HG02970 (cell line): ENCODE data around the gene CLDN4.
"Not testable (repeated sequence)": the region's sequence is repeated elsewhere in the genome, so short reads cannot be mapped to it uniquely, and the experiment has no call there.

Experiments used
- ATAC-seq: cut with Tn5 transposase; IDR thresholded peaks from one replicate; pipeline ENCODE4 v1.9.1; 2021; ENCODE audit warnings: mild to moderate bottlenecking, moderate library complexity, moderate number of reproducible peaks; ENCODE audit not compliant: unreplicated experiment, low FRiP score

CLDN4 gene

DNA sequence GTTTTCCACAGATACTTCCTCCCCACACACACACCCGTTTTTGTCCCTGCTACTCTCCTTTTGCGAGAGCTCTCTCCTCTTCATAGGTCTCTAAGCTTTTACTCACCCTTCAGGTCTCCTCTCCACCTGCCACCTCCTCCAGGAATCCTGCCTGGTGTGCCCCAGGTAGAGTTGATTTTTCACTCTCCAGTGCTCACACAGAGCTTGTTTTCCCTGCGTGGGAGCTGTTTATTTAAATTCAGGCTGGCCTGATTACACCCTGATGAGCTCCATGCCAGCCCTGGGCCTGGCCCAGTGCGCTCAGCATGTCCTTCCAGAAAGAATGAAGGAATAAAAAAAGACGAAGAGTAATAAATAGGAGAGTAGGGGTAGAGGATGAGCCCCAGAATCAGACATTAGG lies 7.5 kb upstream of the CLDN4 start:
- no peak for ATAC-seq

DNA sequence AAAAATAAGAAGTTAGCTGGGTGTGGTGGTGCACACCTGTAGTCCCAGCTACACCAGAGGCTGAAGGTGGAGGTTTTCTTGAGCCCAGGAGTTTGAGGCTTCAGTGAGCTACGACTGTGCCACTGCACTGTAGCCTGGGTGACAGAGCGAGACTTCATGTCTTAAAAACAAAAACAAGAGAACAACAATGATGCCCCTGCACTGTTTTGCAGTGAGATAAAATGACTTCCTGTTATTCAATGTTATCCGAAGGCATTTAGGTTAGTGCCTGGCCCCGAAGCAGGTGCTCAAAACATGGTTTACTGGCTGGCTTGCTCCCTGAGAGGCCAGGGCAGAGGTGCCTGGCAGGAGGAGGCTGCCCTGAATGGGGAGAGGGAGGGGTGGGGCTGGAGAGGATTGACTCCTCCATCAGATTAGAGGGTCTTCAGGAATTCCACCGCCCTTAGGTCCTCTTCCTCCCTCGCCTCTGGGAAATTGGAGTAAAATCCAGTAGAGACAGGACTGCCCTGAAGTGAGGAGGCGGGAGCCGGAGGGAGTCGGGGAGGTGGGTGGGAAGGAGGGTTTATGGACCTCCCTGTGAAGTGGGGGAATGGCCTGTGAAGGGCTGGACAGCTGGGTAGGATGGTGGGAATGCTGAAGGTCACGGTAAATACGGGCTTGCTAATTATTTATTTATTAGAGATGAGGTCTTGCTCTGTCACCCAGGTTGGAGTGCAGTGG lies 6.8 kb upstream of the CLDN4 start:
- no peak for ATAC-seq

- ATAC-seq = no peak
These were observed 5.8 kb upstream of the CLDN4 start for GRCh38 chr7:73824986-73825385.

DNA sequence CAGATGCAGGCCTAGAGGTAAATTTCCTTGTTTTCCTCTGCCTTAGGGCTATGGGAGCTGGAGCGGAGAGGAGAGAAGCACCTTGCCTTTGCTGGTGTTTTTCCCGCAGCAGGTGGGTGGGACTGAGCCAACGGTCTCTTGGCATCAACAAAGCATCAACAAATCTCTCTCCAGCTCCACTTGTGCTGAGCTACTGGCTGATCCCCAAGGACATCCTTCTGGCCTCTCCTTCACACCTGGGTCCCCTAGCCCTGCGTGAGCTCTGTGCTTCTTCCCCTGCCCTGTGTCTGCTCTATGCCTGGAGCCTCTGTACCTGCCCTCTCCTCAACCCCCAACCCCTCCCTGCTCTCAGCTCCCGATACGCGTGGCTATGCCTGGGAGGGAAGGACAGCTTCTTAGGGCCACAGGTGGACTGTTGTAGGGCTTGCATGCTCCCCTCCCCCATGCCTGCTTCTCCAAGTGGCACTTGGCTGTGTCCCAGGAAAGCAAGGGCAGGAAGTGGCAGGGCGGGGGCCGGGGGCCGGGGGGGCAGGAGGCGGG lies 3.2 kb upstream of the CLDN4 start:
- ATAC-seq = no peak

DNA sequence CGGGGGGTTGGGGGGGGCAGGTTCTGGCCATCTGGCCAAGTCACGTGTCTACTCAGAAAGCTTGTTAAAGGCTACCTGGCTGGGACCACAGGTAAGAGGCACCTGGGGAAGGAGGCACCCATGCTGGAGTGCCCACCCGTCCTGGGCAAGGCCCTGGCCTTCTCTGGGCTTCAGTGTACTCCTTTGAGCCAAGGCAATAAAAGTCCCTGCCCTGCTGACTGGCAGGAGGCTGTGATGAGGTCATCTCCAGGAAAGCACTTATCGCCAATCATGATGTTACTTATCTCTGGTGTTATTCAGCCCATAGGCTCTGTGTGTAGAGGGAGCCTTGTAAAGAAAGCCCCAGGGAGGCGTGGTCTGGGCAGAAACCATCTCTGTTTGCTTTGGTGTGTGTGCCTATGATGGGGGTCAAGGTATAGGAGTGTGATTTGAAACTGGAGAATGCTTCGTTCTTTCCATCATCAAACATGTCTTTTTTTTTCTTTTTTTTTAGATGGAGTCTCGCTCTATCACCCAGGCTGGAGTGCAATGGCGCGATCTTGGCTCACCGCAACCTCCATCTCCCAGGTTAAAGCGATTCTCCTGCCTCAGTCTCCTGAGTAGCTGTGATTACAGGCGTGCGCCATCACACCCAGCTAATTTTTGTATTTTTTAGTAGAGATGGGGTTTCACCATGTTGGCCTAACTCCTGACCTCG lies 2.5 kb upstream of the CLDN4 start:
- no peak for ATAC-seq

DNA sequence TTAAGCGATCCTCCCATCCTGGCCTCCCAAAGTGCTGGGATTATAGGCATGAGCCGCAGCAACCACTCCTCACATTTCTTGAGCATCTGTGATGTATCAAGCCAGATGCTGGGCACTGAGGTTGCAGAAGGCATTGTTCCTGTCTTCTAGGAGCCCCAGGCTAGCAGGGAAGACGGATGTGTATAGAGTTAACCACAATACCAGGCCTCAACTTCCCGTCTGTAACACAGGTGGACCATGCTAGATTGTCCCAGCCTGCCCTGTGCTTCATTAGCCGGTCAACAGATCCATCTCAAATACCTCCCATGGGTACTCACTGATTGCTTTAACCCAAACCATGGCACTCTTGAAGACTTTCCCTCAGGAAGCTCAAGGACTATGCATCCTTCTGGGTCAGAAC lies 1.8 kb upstream of the CLDN4 start:
- ATAC-seq = no peak

DNA sequence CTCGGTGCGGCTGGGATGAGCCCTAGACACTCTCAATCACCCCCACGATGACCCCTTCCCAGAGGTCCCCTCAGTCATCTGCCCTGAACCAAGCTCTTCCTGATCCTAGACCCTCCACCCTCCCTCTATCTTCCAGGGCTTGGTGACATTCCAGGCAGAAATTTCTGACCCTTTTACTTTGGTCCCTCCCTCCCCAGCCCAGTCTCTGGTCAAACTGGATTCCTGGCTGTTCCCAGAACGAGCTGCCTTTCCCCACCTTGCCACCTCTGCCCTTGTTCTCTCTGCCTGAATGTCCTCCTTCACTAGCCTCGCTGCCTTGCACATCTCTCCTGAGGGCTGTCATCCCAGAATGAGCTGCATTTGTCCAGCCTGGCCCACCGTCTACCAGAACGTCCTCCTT lies 1.3 kb upstream of the CLDN4 start:
- ATAC-seq = no peak

DNA sequence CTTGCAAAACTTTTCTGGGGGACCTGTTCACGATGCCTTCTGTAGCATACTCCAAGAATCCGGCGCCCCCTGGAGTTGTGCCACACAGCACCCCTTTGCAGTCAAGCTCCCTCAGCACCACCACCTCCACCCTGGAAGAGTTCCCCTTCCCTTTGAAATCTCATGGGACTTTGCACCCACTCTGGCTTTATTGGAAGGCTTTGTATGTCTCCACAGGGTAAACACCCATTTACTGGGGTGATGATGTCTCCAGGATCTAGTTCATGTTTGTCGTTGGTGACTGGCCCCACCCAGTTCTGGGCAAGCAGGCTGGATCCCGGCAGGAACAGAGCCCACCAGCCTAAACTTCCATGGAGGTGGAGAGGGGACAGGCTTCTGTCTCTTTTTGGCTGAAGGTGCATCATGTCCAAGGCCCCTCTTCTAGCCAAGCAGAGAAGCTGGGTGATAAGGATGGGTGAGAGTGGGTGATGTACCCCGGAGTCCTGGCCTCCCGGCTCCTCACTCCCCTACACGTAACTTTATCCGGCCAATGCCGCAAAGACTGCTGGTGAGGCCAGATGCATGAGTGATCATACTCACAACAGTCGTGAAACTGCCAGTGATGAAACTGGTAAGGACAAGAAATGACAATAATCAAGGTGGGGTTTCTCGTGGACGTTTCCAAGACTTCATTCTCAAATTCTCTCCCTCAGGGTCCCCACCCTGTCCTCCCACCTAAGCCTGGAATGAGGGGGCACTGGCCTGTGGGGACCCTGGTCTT lies 695 bp upstream of the CLDN4 start:
- no peak for ATAC-seq

DNA sequence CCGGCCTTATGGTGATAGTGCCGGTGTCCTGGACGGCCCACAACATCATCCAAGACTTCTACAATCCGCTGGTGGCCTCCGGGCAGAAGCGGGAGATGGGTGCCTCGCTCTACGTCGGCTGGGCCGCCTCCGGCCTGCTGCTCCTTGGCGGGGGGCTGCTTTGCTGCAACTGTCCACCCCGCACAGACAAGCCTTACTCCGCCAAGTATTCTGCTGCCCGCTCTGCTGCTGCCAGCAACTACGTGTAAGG lies 713 bp downstream of the CLDN4 start:
- ATAC-seq = no peak

DNA sequence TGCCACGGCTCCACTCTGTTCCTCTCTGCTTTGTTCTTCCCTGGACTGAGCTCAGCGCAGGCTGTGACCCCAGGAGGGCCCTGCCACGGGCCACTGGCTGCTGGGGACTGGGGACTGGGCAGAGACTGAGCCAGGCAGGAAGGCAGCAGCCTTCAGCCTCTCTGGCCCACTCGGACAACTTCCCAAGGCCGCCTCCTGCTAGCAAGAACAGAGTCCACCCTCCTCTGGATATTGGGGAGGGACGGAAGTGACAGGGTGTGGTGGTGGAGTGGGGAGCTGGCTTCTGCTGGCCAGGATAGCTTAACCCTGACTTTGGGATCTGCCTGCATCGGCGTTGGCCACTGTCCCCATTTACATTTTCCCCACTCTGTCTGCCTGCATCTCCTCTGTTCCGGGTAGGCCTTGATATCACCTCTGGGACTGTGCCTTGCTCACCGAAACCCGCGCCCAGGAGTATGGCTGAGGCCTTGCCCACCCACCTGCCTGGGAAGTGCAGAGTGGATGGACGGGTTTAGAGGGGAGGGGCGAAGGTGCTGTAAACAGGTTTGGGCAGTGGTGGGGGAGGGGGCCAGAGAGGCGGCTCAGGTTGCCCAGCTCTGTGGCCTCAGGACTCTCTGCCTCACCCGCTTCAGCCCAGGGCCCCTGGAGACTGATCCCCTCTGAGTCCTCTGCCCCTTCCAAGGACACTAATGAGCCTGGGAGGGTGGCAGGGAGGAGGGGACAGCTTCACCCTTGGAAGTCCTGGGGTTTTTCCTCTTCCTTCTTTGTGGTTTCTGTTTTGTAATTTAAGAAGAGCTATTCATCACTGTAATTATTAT lies 1.2 kb downstream of the CLDN4 start:
- no peak for ATAC-seq

- no peak for ATAC-seq
These were observed 2.0 kb downstream of the CLDN4 start for GRCh38 chr7:73832806-73833205.

- no peak for ATAC-seq
These were observed 2.6 kb downstream of the CLDN4 start for GRCh38 chr7:73833251-73833919.

DNA sequence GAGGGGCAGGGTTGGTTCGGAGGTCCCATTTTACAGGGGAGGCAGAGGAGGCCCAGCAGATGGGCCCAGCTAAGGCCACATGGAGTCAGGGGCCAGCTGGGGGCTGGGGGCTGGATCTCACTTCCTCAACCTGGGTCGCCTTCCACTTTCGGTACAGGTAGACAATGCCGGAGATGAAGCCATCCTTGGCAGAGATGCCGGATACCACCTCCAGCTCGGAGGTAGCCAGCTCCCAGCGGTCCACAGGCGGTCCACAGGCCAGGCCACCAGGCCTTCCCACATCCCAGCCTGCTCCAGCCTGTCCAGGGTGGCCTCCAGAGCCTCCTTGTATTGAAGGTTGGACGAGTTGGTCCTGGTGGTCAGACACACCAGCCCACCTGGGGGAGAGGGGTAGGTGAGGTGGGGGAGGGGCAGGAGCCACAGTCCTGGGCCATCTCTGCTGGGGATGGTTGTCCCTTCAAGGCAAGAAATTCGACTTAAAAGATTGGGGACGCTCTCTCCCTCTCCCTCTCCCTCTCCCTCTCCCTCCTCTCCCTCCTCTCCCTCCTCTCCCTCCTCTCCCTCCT lies 3.9 kb downstream of the CLDN4 start:
- no peak for ATAC-seq

- not testable (repeated sequence) for ATAC-seq
These were observed 6.4 kb downstream of the CLDN4 start for GRCh38 chr7:73837167-73837566.

DNA sequence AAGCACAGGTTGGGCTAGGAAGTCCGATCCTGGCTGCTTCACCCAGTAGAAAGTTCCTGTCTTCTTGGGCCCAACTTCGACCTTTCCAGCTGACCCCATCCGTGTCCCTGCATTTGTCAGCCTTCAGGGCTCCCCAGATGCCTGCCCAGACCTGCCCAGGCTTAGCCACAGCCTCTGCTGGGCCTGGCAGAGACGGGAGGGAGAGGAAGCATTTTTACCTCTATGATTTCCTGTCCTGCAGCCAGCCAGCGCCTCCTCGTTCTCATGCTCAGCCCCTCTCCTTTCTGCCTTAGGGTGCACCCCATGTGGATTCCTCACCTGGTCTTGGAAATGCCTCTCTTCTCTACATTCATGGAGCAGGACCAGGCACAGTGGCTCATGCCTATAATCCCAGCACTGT lies 7.8 kb downstream of the CLDN4 start:
- ATAC-seq = no peak

DNA sequence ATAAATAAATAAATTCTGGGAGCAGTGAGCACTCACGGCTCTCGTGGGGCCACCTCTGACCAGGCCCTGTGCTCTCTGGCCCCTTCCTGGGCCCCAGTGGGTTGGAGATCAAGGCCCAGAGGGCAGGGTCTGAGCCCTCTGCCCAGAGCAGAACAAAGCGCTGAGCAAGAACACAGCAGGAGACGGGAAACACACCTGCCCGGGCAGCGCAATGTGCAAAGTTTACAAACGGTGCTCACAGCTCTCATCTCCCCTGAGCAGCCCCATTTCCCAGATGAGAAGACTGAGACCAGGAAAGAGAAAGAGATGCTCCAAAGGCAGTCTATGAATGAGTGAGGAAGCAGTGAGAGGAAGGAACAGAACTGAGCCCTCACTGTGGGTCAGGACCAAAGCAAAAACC lies 8.5 kb downstream of the CLDN4 start:
- no peak for ATAC-seq

DNA sequence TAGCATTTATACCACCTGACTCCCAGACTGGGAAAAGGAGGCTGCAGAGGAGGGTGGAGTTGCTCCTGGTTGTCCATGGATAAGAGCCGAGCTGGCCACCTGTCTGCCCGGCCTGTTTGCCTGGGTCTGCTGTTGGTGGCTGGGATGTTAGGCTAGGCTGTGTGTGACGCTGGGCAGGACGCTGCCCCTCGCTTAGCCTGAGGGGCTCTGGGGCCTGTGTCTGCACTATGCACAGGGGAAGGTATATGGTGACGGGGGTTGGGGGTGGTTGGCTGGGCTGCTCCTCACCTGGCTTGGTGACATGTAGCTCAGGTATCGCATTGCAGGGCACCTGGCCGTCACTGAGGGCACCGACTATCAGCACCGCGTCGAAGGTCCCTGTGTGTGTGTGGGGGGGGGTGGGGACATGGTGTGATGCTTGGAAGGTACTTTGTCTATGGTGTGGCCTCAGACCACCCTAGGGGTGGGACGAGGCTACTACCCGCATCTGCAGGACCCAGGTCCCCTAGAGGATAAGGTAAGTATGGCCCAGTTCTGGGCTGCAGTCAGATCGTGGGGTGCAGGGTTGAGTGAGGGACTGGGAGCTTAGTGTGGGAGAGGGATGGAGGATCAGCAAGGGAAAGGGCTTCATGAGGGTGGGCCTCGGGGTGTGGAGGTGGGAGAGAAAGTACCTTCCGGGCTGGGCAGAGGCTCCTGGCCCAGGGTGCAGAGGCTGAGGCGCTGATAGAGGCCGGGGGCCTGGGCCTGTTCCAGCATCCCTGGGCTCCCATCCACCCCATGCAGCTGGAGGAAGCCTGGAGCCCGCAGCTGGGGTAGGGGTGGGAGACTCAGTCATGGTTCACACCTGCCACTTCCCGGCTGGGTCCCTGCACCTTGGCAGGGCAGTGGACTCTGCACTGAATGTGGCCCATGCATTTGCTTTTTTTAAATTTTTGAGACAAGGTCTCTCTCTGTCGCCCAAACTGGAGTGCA lies 9.2 kb downstream of the CLDN4 start:
- no peak for ATAC-seq

- no peak for ATAC-seq
These were observed 10.1 kb downstream of the CLDN4 start for GRCh38 chr7:73840715-73841379.
